OCI-LY3 (cell line): ENCODE data around the gene COPRS.

Source experiments
- EZH2phosphoT487 ChIP-seq: fragments of 200-600 bp; shearing (Covaris generic); IDR thresholded peaks from 2 replicates; pipeline ENCODE4 v1.6.1; 2018; ENCODE audit warnings: antibody characterized with exemption, mixed run types, low read depth
- TF ChIP-seq, protein P1 (sequence below): fragments of 200-600, 300-600 bp; sonication (generic); IDR thresholded peaks from 2 replicates; pipeline ENCODE4 v1.5.1; 2014; ENCODE audit warnings: antibody characterized with exemption, low read length, low read depth

DNA sequence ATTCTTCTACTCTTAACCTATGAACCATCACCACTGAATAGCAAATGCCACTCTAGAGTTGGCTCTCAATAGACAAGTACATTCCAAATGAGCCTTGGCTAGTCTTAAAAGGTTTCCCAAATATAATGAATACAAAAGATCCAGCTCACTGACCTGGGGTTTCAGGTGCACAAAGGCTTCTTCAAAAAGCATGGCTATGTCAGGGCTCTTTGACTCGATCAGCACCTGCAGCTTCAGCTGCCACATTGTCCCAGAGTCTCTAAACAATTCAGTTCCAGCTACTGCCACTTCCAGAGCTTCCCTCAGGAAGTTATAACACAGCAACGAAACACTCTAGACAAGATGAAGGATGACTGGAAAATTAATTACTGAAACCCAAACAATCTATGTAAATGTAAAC, 16.0 kb upstream of the COPRS start:
- TF ChIP-seq, protein P1, sequence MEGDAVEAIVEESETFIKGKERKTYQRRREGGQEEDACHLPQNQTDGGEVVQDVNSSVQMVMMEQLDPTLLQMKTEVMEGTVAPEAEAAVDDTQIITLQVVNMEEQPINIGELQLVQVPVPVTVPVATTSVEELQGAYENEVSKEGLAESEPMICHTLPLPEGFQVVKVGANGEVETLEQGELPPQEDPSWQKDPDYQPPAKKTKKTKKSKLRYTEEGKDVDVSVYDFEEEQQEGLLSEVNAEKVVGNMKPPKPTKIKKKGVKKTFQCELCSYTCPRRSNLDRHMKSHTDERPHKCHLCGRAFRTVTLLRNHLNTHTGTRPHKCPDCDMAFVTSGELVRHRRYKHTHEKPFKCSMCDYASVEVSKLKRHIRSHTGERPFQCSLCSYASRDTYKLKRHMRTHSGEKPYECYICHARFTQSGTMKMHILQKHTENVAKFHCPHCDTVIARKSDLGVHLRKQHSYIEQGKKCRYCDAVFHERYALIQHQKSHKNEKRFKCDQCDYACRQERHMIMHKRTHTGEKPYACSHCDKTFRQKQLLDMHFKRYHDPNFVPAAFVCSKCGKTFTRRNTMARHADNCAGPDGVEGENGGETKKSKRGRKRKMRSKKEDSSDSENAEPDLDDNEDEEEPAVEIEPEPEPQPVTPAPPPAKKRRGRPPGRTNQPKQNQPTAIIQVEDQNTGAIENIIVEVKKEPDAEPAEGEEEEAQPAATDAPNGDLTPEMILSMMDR: no peak
- no peak for TF ChIP-seq EZH2phosphoT487
